A204.1 (cell line): Measurements from ENCODE around the gene OMD.
A peak's percentile ranks its signal among the peaks of the same experiment; 100 is the strongest.

Experiments
- FAIRE-seq: peaks from 2 replicates; lab custom pipeline; 2012; peaks lifted over from hg19 to GRCh38; lab: Jason Lieb, UNC

OMD gene

DNA sequence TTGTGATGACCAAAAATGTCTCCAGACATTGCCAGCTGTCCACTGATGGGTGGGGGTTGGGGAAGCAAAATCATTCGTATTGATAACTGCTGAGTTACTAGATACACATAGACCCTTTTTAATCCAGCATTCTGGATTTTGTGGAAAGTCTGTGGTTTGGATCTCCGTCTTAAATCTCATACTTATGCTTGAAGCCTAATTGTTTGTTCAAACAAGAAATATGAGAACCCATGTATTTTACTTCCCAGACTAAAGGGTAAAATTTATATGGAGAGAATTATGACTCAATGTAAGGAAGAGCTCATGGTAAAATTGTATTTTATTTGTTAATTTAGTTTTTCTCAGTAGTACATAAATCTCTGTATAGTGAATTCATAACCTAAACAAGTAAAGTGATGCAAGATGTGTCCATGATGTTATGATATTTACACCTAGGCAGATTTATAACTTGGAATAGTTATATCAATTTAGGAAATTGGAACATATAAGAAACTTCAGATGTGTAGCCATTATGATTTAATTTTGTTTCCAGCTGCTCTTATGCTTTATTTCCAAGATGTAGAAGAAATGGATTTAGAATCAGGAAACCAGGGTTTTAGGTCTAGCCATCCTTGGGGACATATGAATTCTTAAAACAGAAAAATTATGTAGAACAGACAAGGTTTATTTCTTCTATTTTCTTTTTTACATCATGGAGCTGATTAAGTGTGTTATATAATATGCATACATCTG is 15.4 kb downstream of the OMD start:
- FAIRE-seq = no peak

GRCh38 chr9:92407818-92408217 is 16.5 kb downstream of the OMD start:
- FAIRE-seq = no peak

DNA sequence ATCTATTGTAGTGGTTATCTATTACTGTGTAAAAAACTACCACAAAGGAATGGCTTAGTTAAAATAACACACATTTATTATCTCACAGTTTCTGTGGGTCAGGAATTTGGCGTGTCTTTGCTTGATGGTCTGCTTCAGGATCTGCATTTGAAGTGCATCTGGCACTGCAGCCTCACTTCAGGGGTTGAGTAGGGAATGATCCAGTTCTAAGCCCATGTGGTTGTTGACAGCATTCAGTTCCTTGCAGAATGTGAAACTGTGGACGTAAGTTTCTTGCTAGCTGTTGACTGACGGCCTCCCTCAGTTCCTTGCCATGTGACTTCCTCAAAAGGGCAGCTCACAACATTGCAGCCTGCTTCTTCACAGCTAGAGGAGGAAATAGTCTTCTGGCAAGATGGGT is 17.8 kb downstream of the OMD start:
- no peak for FAIRE-seq

GRCh38 chr9:92405818-92406217 is 18.5 kb downstream of the OMD start:
- no peak for FAIRE-seq

GRCh38 chr9:92404042-92404836 is 20.0 kb downstream of the OMD start, which contains the start of gene OGN:
Gene OGN (minus strand): TSS chr9:92404578. CDS start chr9:92403407, 1,171 bp downstream.
- no peak for FAIRE-seq

- FAIRE-seq = peak; percentile 3
These were observed 21.2 kb downstream of the OMD start for GRCh38 chr9:92402826-92403745.

GRCh38 chr9:92402360-92402759 is 21.9 kb downstream of the OMD start:
- FAIRE-seq = no peak

GRCh38 chr9:92397853-92398252 is 26.4 kb downstream of the OMD start:
- no peak for FAIRE-seq

DNA sequence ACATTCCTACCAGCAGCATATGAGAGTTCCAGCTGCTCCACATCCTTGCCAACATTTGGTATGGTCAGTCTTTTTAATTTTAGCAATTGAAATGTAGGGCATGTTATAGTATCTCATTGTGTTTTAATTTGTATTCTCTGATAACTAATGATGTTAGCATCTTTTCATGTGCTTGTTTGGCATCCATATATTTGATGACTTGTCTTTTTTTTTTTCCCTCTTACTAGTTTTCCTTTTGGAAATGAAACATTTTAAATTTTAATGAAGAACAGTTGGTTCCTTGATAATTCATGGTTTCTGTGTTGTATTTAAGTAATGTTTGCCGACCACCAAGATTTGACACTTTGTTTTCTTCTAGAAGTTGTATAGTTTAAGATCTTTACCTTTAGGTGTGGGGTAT is 28.7 kb downstream of the OMD start:
- no peak for FAIRE-seq

DNA sequence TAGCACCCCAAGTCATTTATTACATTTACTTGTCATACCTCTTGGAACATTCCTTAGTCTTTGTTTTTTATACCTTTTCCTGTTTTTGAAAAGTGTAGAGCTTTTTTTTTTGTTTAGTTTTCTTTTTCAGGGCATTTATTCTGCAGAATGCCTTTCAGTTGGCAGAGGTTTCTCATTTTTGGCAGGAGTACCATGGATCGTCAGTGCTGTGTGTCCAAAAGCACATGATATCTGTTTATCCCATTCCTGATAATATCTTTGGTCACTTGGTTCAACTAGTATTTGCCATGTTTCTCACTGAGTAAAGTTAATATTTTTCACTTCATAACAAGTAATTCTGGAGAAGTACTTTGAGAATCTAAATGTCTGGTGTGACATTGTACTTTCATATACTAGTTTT is 30.6 kb downstream of the OMD start:
- no peak for FAIRE-seq

DNA sequence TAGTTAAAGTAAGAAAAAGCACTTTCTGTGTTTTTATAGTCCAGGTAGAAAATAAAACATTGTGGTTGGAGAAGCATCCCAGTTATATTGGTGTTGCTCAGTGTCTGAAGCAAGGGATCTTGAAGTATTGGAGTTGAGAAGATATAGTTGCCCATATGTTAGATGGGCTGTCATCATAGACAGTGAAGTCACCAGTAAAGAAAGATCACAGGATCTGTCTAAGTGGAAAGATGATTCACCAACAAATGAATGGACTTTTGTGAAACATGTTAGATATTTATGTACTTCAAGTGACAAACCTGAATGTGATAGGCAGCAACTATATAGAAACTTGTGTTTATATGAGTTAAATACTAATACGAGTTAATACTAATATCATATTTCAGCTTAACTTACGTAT is 31.6 kb downstream of the OMD start:
- no peak for FAIRE-seq

- FAIRE-seq = no peak
These were observed 38.3 kb downstream of the OMD start for GRCh38 chr9:92385953-92386352.

GRCh38 chr9:92385477-92385876 is 38.8 kb downstream of the OMD start:
- peak; percentile 62 for FAIRE-seq

DNA sequence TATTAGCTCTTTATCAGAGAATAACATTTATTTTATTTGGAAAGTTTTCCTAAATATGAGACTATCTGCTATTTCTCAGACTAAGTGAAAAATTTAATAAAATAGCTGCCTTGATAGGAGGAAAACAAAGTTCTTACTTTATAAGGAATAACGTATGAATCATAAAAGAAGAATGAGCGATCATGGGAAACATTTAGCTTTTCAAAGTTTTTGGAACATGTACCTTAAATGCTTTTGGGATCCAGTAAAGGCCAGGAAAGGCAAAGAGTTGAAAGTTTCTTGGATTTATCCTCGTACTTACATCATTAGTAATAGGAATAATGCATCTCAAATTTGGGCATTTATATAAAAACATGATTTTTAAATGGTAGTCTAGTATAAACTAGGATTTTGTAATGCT is 39.3 kb downstream of the OMD start:
- no peak for FAIRE-seq

GRCh38 chr9:92384375-92384774 is 39.9 kb downstream of the OMD start:
- FAIRE-seq = no peak

- FAIRE-seq = no peak
These were observed 42.5 kb downstream of the OMD start for GRCh38 chr9:92381775-92382174.

DNA sequence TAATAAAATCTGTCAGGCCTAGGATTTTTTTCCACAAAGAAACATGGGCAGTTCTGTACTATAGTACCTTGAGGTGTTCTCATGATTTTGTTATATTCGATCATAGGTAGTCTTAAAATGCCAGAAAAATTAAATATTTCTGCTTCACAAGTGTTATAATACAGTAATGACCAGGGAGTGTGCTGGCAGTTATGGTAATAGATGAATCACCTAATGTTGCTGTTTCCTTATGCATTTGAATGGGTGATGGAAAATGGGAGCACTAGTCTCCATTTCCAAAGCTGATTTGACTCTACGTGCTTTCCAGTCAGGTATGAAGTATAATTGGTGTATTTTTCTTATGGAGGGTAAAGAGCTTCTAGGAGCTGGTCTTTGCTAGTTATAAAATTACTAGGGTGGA is 43.7 kb downstream of the OMD start:
- FAIRE-seq = no peak

- FAIRE-seq = no peak
These were observed 45.3 kb downstream of the OMD start for GRCh38 chr9:92378865-92379560.

DNA sequence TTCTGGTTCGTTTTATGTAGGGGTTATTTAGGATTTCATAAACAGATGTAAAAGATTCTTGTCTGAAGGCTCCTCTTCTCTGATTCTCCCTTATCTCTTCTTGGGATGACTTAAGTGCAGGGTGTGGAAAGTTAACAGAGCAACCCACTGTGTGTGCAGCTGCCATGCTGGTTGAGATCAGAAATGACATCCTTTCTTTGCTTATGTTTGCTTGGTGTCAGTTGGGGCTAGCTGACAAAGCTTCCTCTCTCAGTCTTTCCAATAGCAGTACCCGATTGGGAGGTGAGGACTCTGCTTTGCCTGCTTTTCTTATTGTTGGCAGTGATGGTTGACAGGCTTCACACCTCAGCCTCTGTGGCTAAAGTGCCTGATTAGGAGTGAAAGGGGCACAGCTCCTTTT is 46.4 kb downstream of the OMD start:
- FAIRE-seq = no peak

DNA sequence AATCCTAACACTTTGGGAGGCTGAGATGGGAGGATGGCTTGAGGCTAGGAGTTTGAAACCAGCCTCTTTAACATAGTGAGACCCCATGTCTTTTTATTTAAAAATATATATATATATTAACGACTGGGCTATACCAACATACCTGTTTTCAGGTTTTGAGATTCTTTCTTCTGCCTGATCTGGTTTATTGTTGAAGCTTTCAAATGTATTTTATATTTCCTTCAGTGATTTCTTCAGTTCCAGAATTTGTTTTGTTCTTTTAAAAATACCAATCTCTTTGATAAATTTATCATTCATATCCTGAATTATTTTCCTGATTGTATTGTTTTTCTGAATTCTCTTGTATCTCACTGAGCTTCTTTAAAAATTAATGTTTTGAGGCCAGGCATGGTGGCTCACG is 51.1 kb downstream of the OMD start:
- no peak for FAIRE-seq

DNA sequence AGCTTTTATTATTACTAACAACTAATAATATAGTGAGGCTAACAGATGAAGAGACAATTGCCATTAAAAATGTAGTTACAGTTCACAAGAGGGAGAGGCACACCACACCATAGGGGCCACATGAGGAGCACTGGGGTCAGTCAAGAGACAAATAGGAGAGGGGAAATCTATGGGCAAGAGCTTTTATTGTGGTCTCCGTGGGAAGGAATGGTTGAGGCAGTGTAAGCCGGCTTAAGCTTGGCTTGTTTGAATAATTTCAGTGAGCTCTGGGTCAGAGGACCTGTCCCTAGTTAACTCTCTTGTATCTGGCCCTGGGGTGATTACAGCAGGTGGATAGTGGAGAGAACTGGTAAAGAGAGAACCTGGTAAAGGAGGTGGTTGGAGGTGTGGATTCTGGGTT is 55.2 kb downstream of the OMD start:
- FAIRE-seq = no peak
